H1 (cell line): ENCODE measurements around the gene GPC6. TPM values are rescaled to one million over a fixed set of nuclear protein-coding genes. Genes with fewer than 3 reads are reported as not detected.

Experiments used
- CTCF ChIA-PET: fragments of 300-600 bp; sonication (Branson Sonifier 250); formaldehyde crosslinking; loops from one replicate; lab custom pipeline; 2021; ENCODE audit not compliant: partially characterized antibody; lab: Charles Lee
- POLR2A ChIA-PET: fragments of 300-600 bp; sonication (Branson Sonifier 250); formaldehyde crosslinking; loops from one replicate; lab custom pipeline; 2021; ENCODE audit warnings: inconsistent platforms; ENCODE audit not compliant: partially characterized antibody; lab: Charles Lee
- DNase-seq, 2 experiments: peaks; one replicate each; pipeline versions ENCODE4 v3.0.0 to v3.0.0-alpha.2; 2010 to 2022; ENCODE audit warnings: low spot score in 2 of 2, low read depth in 1 of 2, mixed read lengths in 1 of 2
- FAIRE-seq: peaks from 2 replicates; lab custom pipeline; 2011; peaks lifted over from hg19 to GRCh38; lab: Jason Lieb, UNC
- H2AFZ ChIP-seq: 2 replicates; pipeline ENCODE4 v1.8.1; 2012; ENCODE audit warnings: low read length, inconsistent platforms
- H2AK5ac ChIP-seq: 2 replicates; pipeline ENCODE4 v1.6.1; 2013; ENCODE audit warnings: low read depth, low read length
- H2BK120ac ChIP-seq: replicated peaks from 2 replicates; pipeline ENCODE3; 2013; ENCODE audit warnings: low read depth, low read length, inconsistent platforms
- H2BK12ac ChIP-seq: 2 replicates; pipeline ENCODE4 v1.6.1; 2013; ENCODE audit warnings: low read depth, low read length
- H2BK15ac ChIP-seq: 2 replicates; pipeline ENCODE4 v1.6.1; 2013; ENCODE audit warnings: low read length
- H2BK20ac ChIP-seq: 2 replicates; pipeline ENCODE4 v1.6.1; 2013; ENCODE audit warnings: low read length
- H2BK5ac ChIP-seq: 2 replicates; pipeline ENCODE4 v1.6.1; 2013; ENCODE audit warnings: low read depth, low read length
- H3K14ac ChIP-seq: 2 replicates; pipeline ENCODE4 v1.6.1; 2013; ENCODE audit warnings: inconsistent platforms; ENCODE audit not compliant: insufficient read length
- H3K18ac ChIP-seq: 2 replicates; pipeline ENCODE4 v1.6.1; 2013; ENCODE audit warnings: low read length; ENCODE audit errors: extremely low read depth
- H3K23ac ChIP-seq: 2 replicates; pipeline ENCODE4 v1.6.1; 2013; ENCODE audit warnings: inconsistent platforms; ENCODE audit not compliant: insufficient read length
- H3K23me2 ChIP-seq: 2 replicates; pipeline ENCODE4 v1.6.1; 2013; ENCODE audit warnings: low read depth, low read length
- H3K27ac ChIP-seq: 2 replicates; pipeline ENCODE4 v1.6.1; 2011; ENCODE audit warnings: low read depth, low read length, inconsistent platforms
- H3K27me3 ChIP-seq, 4 experiments: replicated peaks in 1 of 4; 1 replicate in 1 of 4; 2 replicates in 3 of 4; pipeline versions ENCODE4 v1.6.1 to v1.8.1; 2011 to 2013; ENCODE audit warnings: low read length in 3 of 4, mild to moderate bottlenecking in 3 of 4, inconsistent platforms in 2 of 4, mixed read lengths in 2 of 4, moderate library complexity in 1 of 4; ENCODE audit not compliant: control insufficient read depth in 3 of 4, insufficient read depth in 3 of 4; ENCODE audit errors: extremely low read depth in 1 of 4
- H3K36me3 ChIP-seq, 4 experiments: 2 replicates each; pipeline versions ENCODE4 v1.6.1 to v1.8.1; 2011 to 2013; ENCODE audit warnings: mild to moderate bottlenecking in 4 of 4, low read length in 3 of 4, moderate library complexity in 2 of 4, control low read depth in 1 of 4, inconsistent platforms in 1 of 4; ENCODE audit not compliant: insufficient read depth in 4 of 4, control insufficient read depth in 2 of 4
- H3K4ac ChIP-seq: replicated peaks from 2 replicates; pipeline ENCODE3; 2013; ENCODE audit warnings: low read length, low read depth, mixed read lengths, inconsistent platforms; ENCODE audit not compliant: insufficient read length
- H3K4me1 ChIP-seq, 4 experiments: replicated peaks in 1 of 4; 1 replicate in 1 of 4; 2 replicates in 3 of 4; pipeline versions ENCODE4 v1.6.1 to v1.8.1; 2011 to 2013; ENCODE audit warnings: low read length in 3 of 4, inconsistent platforms in 2 of 4, mixed read lengths in 1 of 4; ENCODE audit not compliant: insufficient read depth in 4 of 4, control insufficient read depth in 3 of 4
- H3K4me2 ChIP-seq, 2 experiments: 2 replicates each; pipeline versions ENCODE4 v1.6.1 to v1.8.1; 2011 to 2013; ENCODE audit warnings: low read depth in 2 of 2, low read length in 2 of 2, control low read depth in 1 of 2, inconsistent platforms in 1 of 2, mild to moderate bottlenecking in 1 of 2; ENCODE audit not compliant: insufficient read depth in 1 of 2
- H3K4me3 ChIP-seq, 4 experiments: fragments of 200-600, 300-600 bp in 1 of 4; sonication (generic), shearing (Covaris generic), sonication (Bioruptor Twin) in 1 of 4; 2 replicates each; pipeline versions ENCODE4 v1.5.1 to v1.8.1; 2011 to 2016; ENCODE audit warnings: low read length in 4 of 4, low read depth in 3 of 4, control low read depth in 2 of 4, inconsistent platforms in 2 of 4, mild to moderate bottlenecking in 2 of 4, mixed read lengths in 1 of 4, moderate library complexity in 1 of 4; ENCODE audit not compliant: insufficient read depth in 2 of 4; ENCODE audit errors: extremely low read depth in 1 of 4
- H3K56ac ChIP-seq: replicated peaks from 2 replicates; pipeline ENCODE3; 2013; ENCODE audit warnings: low read depth, mild to moderate bottlenecking, mixed read lengths, low read length, inconsistent platforms; ENCODE audit not compliant: insufficient read length
- H3K79me1 ChIP-seq: 2 replicates; pipeline ENCODE4 v1.6.1; 2013; ENCODE audit warnings: low read depth, low read length, control low read depth
- H3K79me2 ChIP-seq, 2 experiments: 2 replicates each; pipeline versions ENCODE4 v1.6.1 to v1.8.1; 2012 to 2013; ENCODE audit warnings: low read length in 2 of 2, mild to moderate bottlenecking in 2 of 2, inconsistent platforms in 1 of 2; ENCODE audit not compliant: insufficient read depth in 2 of 2, control insufficient read depth in 1 of 2
- H3K9ac ChIP-seq, 4 experiments: replicated peaks in 1 of 4; 1 replicate in 1 of 4; 2 replicates in 3 of 4; pipeline versions ENCODE4 v1.6.1 to v1.8.1; 2011 to 2013; ENCODE audit warnings: low read depth in 3 of 4, low read length in 3 of 4, control low read depth in 2 of 4, mild to moderate bottlenecking in 2 of 4, moderate library complexity in 2 of 4, inconsistent platforms in 1 of 4; ENCODE audit errors: extremely low read depth in 1 of 4
- H3K9me3 ChIP-seq, 2 experiments: 2 replicates each; pipeline versions ENCODE4 v1.6.1 to v1.8.1; 2012 to 2013; ENCODE audit warnings: mild to moderate bottlenecking in 2 of 2, moderate library complexity in 2 of 2, control low read depth in 1 of 2, inconsistent platforms in 1 of 2, low read depth in 1 of 2, low read length in 1 of 2, mixed read lengths in 1 of 2; ENCODE audit not compliant: insufficient read depth in 2 of 2
- H4K20me1 ChIP-seq, 2 experiments: replicated peaks in 1 of 2; 2 replicates each; pipeline versions ENCODE3 to v1.8.1; 2011 to 2013; ENCODE audit warnings: inconsistent platforms in 2 of 2, low read length in 2 of 2, mild to moderate bottlenecking in 1 of 2; ENCODE audit not compliant: insufficient read depth in 2 of 2, control insufficient read depth in 1 of 2
- H4K5ac ChIP-seq: 2 replicates; pipeline ENCODE4 v1.6.1; 2013; ENCODE audit warnings: low read length, low read depth, mixed read lengths, inconsistent platforms; ENCODE audit not compliant: insufficient read length
- H4K8ac ChIP-seq: 2 replicates; pipeline ENCODE4 v1.8.0; 2013; ENCODE audit warnings: mild to moderate bottlenecking, moderate library complexity, low read length, inconsistent platforms; ENCODE audit not compliant: insufficient read depth; ENCODE audit errors: extremely low read depth
- H4K91ac ChIP-seq: replicated peaks from 2 replicates; pipeline ENCODE3; 2013; ENCODE audit warnings: low read length, mixed read lengths, inconsistent platforms; ENCODE audit not compliant: insufficient read length
- CREB1 ChIP-seq: IDR thresholded peaks from 2 replicates; pipeline ENCODE4 v1.6.1; 2012; ENCODE audit warnings: inconsistent platforms
- CTCF ChIP-seq, 3 experiments: IDR thresholded peaks; 1 replicate in 2 of 3; 2 replicates in 1 of 3; pipeline versions ENCODE4 v1.5.1 to v1.6.1; 2011; ENCODE audit warnings: low read length in 3 of 3, mild to moderate bottlenecking in 3 of 3, inconsistent platforms in 2 of 3, low read depth in 1 of 3, moderate library complexity in 1 of 3; ENCODE audit not compliant: insufficient read depth in 1 of 3; ENCODE audit errors: control extremely low read depth in 1 of 3
- KDM5A ChIP-seq: fragments of 200-600 bp; IDR thresholded peaks from 2 replicates; pipeline ENCODE4 v1.7.1; 2012; ENCODE audit warnings: mild to moderate bottlenecking, low read length, inconsistent platforms, mixed read lengths
- NANOG ChIP-seq: IDR thresholded peaks from 2 replicates; pipeline ENCODE4 v1.6.1; 2011; ENCODE audit warnings: low read length, low read depth, mild to moderate bottlenecking, inconsistent platforms; ENCODE audit not compliant: insufficient read depth, poor library complexity, severe bottlenecking
- PHF8 ChIP-seq: fragments of 200-600 bp; sonication (generic); conservative IDR thresholded peaks from 2 replicates; pipeline ENCODE4 v1.7.1; 2012; ENCODE audit warnings: low read depth, mild to moderate bottlenecking, inconsistent platforms, low read length, moderate library complexity
- SAP30 ChIP-seq: fragments of 300-600 bp; sonication (generic); IDR thresholded peaks from 2 replicates; pipeline ENCODE4 v1.7.1; 2012; ENCODE audit warnings: low read length, moderate library complexity, mild to moderate bottlenecking, inconsistent platforms; ENCODE audit not compliant: insufficient read depth, insufficient replicate concordance
- TAF1 ChIP-seq: IDR thresholded peaks from 2 replicates; pipeline ENCODE4 v1.6.1; 2011; ENCODE audit warnings: mild to moderate bottlenecking, low read depth, low read length
- TCF12 ChIP-seq: IDR thresholded peaks from 2 replicates; pipeline ENCODE4 v1.6.1; 2011; ENCODE audit warnings: low read depth, mild to moderate bottlenecking, low read length
- WGBS, 2 experiments: shearing (Covaris generic) in 1 of 2; methylation state at CpG; one replicate each; pipeline versions ENCODE4 v1.1.6 to v1.1.7; 2013 to 2015; ENCODE audit warnings: low lambda C conversion rate in 2 of 2, mixed read lengths in 2 of 2, inconsistent platforms in 1 of 2, low coverage in 1 of 2, missing lambda C conversion rate in 1 of 2; ENCODE audit not compliant: insufficient replicate concordance in 2 of 2, insufficient coverage in 1 of 2, insufficient read length in 1 of 2; ENCODE audit errors: extremely low coverage in 1 of 2, missing lambda C conversion rate in 1 of 2; 5-methylcytosine and 5-hydroxymethylcytosine counted together
- polyA plus RNA-seq, 7 experiments: library from polyadenylated mRNA; depleted of rRNA in 3 of 7; stranded (reverse) in 5 of 7; unstranded in 2 of 7; fragments of >200 nt in 5 of 7; fragments of 200-250 nt in 2 of 7; gene quantifications; 1 replicate in 5 of 7; 2 replicates in 1 of 7; 4 replicates in 1 of 7; pipeline versions ENCODE4 v1.2.1 to v1.2.3, GENCODE V29; 2011 to 2013; ENCODE audit warnings: missing spikeins in 2 of 7, mixed read lengths in 2 of 7
- total RNA-seq: library from RNA; stranded (reverse); fragmentation: NEBNext Ultra II Directional; extraction: Animal tissue kit (Norgen Biotek cat#: 25700); gene quantifications from 2 replicates; pipeline ENCODE4 v1.2.1, GENCODE V29; 2021

The GPC6 gene
- total and polyA plus RNA-seq, 2 of the 8 experiments (the other 6 are each of a cell fraction or from before 2014, with no cell fraction given): 5.4 to 12.0 TPM

- Histone ChIP-seq H3K18ac (no peak overlapping the region), H4K91ac (no peak overlapping the region), H2BK5ac (no peak overlapping the region), H3K4me1 (no peaks in the 10 kb centered on the region), H3K9me3 (peaks cover 0 to 8% of the 10 kb centered on the region in 2 experiments; a peak in 2 of 4 replicates), H3K23me2 (no peaks in the 10 kb centered on the region), H2BK20ac (no peak overlapping the region), H3K36me3 (no peaks in the 10 kb centered on the region), H3K9ac (no peak overlapping the region), H3K79me1 (no peaks in the 10 kb centered on the region), H2AK5ac (no peak overlapping the region), H3K56ac (no peak overlapping the region), H3K79me2 (no peaks in the 10 kb centered on the region), H3K27ac (no peak overlapping the region), H4K5ac (no peak overlapping the region), H3K4me2 (no peak overlapping the region), H3K14ac (no peak overlapping the region), H2BK15ac (no peak overlapping the region), H2BK12ac (no peak overlapping the region), H3K27me3 (no peaks in the 10 kb centered on the region), H2AFZ (no peak overlapping the region), H4K20me1 (no peaks in the 10 kb centered on the region), H3K23ac (no peak overlapping the region), H3K4ac (no peak overlapping the region), H3K4me3 (no peak overlapping the region), H2BK120ac (no peak overlapping the region), H4K8ac (no peak overlapping the region)
- ChIA-PET POLR2A (no interaction called here), CTCF (interaction anchor here (1.3 kb wide), 1 partner anchor 19 kb away, joined by 3 read pairs; no protein-coding TSS in a partner anchor)
- FAIRE-seq: no peak
- no peak for DNase-seq
- TF ChIP-seq TAF1 (no peak), NANOG (no peak), SAP30 (no peak), PHF8 (no peak), CTCF (IDR thresholded peaks at IDR 0.05; ENCODE audit: control extremely low read depth in 1 of 3, insufficient read depth in 1 of 3, low read depth in 1 of 3, low read length in 3 of 3) (no peak), KDM5A (no peak), TCF12 (no peak), CREB1 (no peak)
- WGBS, 2 experiments: 100% methylated on average over 1 of the region's 1 CpG; no CpG with 5 or more reads in 1 of the 2 experiments
Observed at GRCh38 chr13:93758575-93758974, 532.0 kb downstream of the GPC6 start.
